ENCODE results near the gene CDCA4.

CDCA4 gene

GRCh38 chr14:105026802-105027563, 6.1 kb upstream of the CDCA4 start:
- H4K20me1 ChIP-seq (ENCODE audit: insufficient read depth, low read length), result no peaks in the 10 kb centered on the region
- no peaks in the 10 kb centered on the region for H3K27me3 ChIP-seq (ENCODE audit: insufficient read depth, low read length, poor library complexity)
- H3K9ac ChIP-seq (ENCODE audit: low read depth, low read length), result no peak overlapping the region
- TF ChIP-seq CTCF (IDR thresholded peaks at IDR 0.05; ENCODE audit: borderline replicate concordance, extremely low read depth, low read length, poor library complexity, severe bottlenecking) (no peak), EZH2 (IDR thresholded peaks at IDR 0.05; ENCODE audit: borderline replicate concordance, low read depth, low read length, severe bottlenecking) (no peak)
- H3K4me1 ChIP-seq (ENCODE audit: insufficient read depth, low read length), result peaks cover 6% of the 10 kb centered on the region
- no peaks in the 10 kb centered on the region for H3K9me3 ChIP-seq (ENCODE audit: insufficient read depth, low read length, severe bottlenecking)
- H3K27ac ChIP-seq (ENCODE audit: low read length), result no peak overlapping the region
- H3K79me2 ChIP-seq (ENCODE audit: insufficient read depth, low read length), result peaks cover 5% of the 10 kb centered on the region; the same call in 1 of the 2 replicates
- H3K36me3 ChIP-seq (ENCODE audit: insufficient read depth, low read length), result no peaks in the 10 kb centered on the region
- ATAC-seq (ENCODE audit: insufficient read depth, low read depth), result peak; percentile 48; the same call in 1 of the 3 replicates
- H2AFZ ChIP-seq (ENCODE audit: low read depth, low read length), result no peak overlapping the region
- no peak for DNase-seq
- H3K4me2 ChIP-seq (ENCODE audit: insufficient read depth, low read length), result no peak overlapping the region
- no peak overlapping the region for H3K4me3 ChIP-seq (ENCODE audit: low read depth in 1 of 2, low read length in 2 of 2)

- H3K4me3 ChIP-seq (ENCODE audit: low read depth in 1 of 2, low read length in 2 of 2), result no peak overlapping the region
- H2AFZ ChIP-seq (ENCODE audit: low read depth, low read length), result no peak overlapping the region
- TF ChIP-seq CTCF (IDR thresholded peaks at IDR 0.05; ENCODE audit: borderline replicate concordance, extremely low read depth, low read length, poor library complexity, severe bottlenecking) (no peak), EZH2 (IDR thresholded peaks at IDR 0.05; ENCODE audit: borderline replicate concordance, low read depth, low read length, severe bottlenecking) (no peak)
- no peaks in the 10 kb centered on the region for H3K9me3 ChIP-seq (ENCODE audit: insufficient read depth, low read length, severe bottlenecking)
- no peaks in the 10 kb centered on the region for H4K20me1 ChIP-seq (ENCODE audit: insufficient read depth, low read length)
- H3K27ac ChIP-seq (ENCODE audit: low read length), result no peak overlapping the region
- no peak for ATAC-seq (ENCODE audit: insufficient read depth, low read depth)
- H3K4me1 ChIP-seq (ENCODE audit: insufficient read depth, low read length), result peaks cover 9% of the 10 kb centered on the region
- no peak overlapping the region for H3K9ac ChIP-seq (ENCODE audit: low read depth, low read length)
- H3K79me2 ChIP-seq (ENCODE audit: insufficient read depth, low read length), result peaks cover 12% of the 10 kb centered on the region
- H3K4me2 ChIP-seq (ENCODE audit: insufficient read depth, low read length), result no peak overlapping the region
- no peaks in the 10 kb centered on the region for H3K36me3 ChIP-seq (ENCODE audit: insufficient read depth, low read length)
- no peak for DNase-seq
- H3K27me3 ChIP-seq (ENCODE audit: insufficient read depth, low read length, poor library complexity), result no peaks in the 10 kb centered on the region
Observed at GRCh38 chr14:105026033-105026785, 5.3 kb upstream of the CDCA4 start.

- Histone ChIP-seq H3K4me1 (ENCODE audit: insufficient read depth, low read length) (peaks cover 9% of the 10 kb centered on the region), H3K9me3 (ENCODE audit: insufficient read depth, low read length, severe bottlenecking) (no peaks in the 10 kb centered on the region), H4K20me1 (ENCODE audit: insufficient read depth, low read length) (peaks cover under 1% of the 10 kb centered on the region; the same call in 1 of the 2 replicates), H2AFZ (ENCODE audit: low read depth, low read length) (no peak overlapping the region), H3K4me2 (ENCODE audit: insufficient read depth, low read length) (no peak overlapping the region), H3K4me3 (ENCODE audit: low read depth in 1 of 2, low read length in 2 of 2) (no peak overlapping the region), H3K27me3 (ENCODE audit: insufficient read depth, low read length, poor library complexity) (no peaks in the 10 kb centered on the region), H3K36me3 (ENCODE audit: insufficient read depth, low read length) (peaks cover 2% of the 10 kb centered on the region; the same call in 1 of the 2 replicates), H3K9ac (ENCODE audit: low read depth, low read length) (no peak overlapping the region), H3K27ac (ENCODE audit: low read length) (no peak overlapping the region), H3K79me2 (ENCODE audit: insufficient read depth, low read length) (peaks cover 17% of the 10 kb centered on the region)
- no peak for ATAC-seq (ENCODE audit: insufficient read depth, low read depth)
- no peak for DNase-seq
- TF ChIP-seq EZH2 (IDR thresholded peaks at IDR 0.05; ENCODE audit: borderline replicate concordance, low read depth, low read length, severe bottlenecking), result no peak
- TF ChIP-seq CTCF (IDR thresholded peaks at IDR 0.05; ENCODE audit: borderline replicate concordance, extremely low read depth, low read length, poor library complexity, severe bottlenecking), result no peak
Observed at GRCh38 chr14:105025429-105025828, 4.5 kb upstream of the CDCA4 start.
